Measurements from ENCODE around the gene KRAS.

The KRAS gene

GRCh38 chr12:25254271-25254880 is 3.6 kb upstream of the KRAS start:
- DNase-seq: no peak

GRCh38 chr12:25253371-25254068 is 2.8 kb upstream of the KRAS start:
- no peak for DNase-seq

GRCh38 chr12:25252946-25253345 is 2.2 kb upstream of the KRAS start:
- DNase-seq: no peak

GRCh38 chr12:25251769-25252168 is 1.0 kb upstream of the KRAS start:
- no peak for DNase-seq

- DNase-seq: peak; percentile 8 to 15
Measured at GRCh38 chr12:25249931-25250738, 594 bp downstream of the KRAS start.

GRCh38 chr12:25248732-25249131 is 2.0 kb downstream of the KRAS start:
- DNase-seq: no peak

- no peak for DNase-seq
Measured at GRCh38 chr12:25248137-25248536, 2.6 kb downstream of the KRAS start.

GRCh38 chr12:25245491-25245890 is 5.2 kb downstream of the KRAS start:
- DNase-seq: no peak

- DNase-seq: no peak
Measured at GRCh38 chr12:25243680-25243990, 7.1 kb downstream of the KRAS start.

GRCh38 chr12:25242981-25243679 is 7.6 kb downstream of the KRAS start:
- DNase-seq: no peak

- no peak for DNase-seq
Measured at GRCh38 chr12:25241167-25242020, 9.3 kb downstream of the KRAS start.

GRCh38 chr12:25236626-25237025 is 14.1 kb downstream of the KRAS start:
- DNase-seq: no peak

GRCh38 chr12:25236190-25236589 is 14.5 kb downstream of the KRAS start:
- DNase-seq: no peak

GRCh38 chr12:25213338-25213737 is 37.4 kb downstream of the KRAS start:
- DNase-seq: no peak

- DNase-seq: no peak
Measured at GRCh38 chr12:25208554-25208953, 42.2 kb downstream of the KRAS start.

GRCh38 chr12:25207846-25208245 is 42.9 kb downstream of the KRAS start:
- DNase-seq: no peak

GRCh38 chr12:25207411-25207810 is 43.3 kb downstream of the KRAS start:
- DNase-seq: no peak

GRCh38 chr12:25202137-25202536 is 48.6 kb downstream of the KRAS start:
- DNase-seq: no peak

- DNase-seq: no peak
Measured at GRCh38 chr12:25200703-25201102, 50.0 kb downstream of the KRAS start.

- DNase-seq: no peak
Measured at GRCh38 chr12:25197608-25198007, 53.1 kb downstream of the KRAS start.

- peak; percentile 84 to 96 for DNase-seq
Measured at GRCh38 chr12:25195056-25195971, 55.4 kb downstream of the KRAS start, which contains the start of the genes DNAI7 and ETFRF1. TSS of gene DNAI7 (minus strand) at chr12:25195160. CDS start at chr12:25195078, 82 bp downstream. TSS of gene ETFRF1 (plus strand) at chr12:25195237. CDS start at chr12:25203957, 8,720 bp downstream.
